Sigmoid colon (tissue), 3 donors: ENCODE measurements around the gene BBC3.
"Not testable (repeated sequence)": the region's sequence is repeated elsewhere in the genome, so short reads cannot be mapped to it uniquely, and the experiment has no call there.

Experiments
- POLR2A ChIP-seq, 2 donors: fragments of 450-650 bp; IDR thresholded peaks; one replicate each; pipeline ENCODE4 v1.6.1; 2016; ENCODE audit warnings: antibody characterized with exemption in 2 of 2, mild to moderate bottlenecking in 2 of 2, moderate library complexity in 2 of 2
- TF ChIP-seq, protein P1 (sequence below), 4 experiments: fragments of 450-650 bp in 3 of 4; fragments of 200-600 bp in 1 of 4; IDR thresholded peaks; one replicate each; pipeline ENCODE4 v1.5.1; 2016 to 2019; ENCODE audit warnings: antibody characterized with exemption in 4 of 4, mild to moderate bottlenecking in 3 of 4, moderate library complexity in 2 of 4

DNA sequence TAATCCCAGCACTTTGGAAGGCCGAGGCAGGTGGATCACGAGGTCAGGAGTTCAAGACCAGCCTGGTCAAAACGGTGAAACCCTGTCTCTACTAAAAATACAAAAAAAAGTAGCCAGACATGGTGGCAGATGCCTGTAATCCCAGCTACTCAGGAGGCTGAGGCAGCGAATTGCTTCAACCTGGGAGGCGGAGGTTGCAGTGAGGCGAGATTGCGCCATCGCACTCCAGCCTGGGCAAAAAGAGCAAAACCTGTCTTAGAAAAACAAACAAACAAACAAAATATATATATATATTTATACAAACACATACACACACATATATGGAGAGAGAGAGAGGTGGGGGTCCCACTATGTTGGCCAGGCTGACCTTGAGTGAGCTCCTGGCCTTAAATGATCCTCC lies 22.0 kb upstream of the BBC3 start:
- TF ChIP-seq POLR2A (IDR thresholded peaks at IDR 0.05): not testable (repeated sequence)
- TF ChIP-seq, protein P1, sequence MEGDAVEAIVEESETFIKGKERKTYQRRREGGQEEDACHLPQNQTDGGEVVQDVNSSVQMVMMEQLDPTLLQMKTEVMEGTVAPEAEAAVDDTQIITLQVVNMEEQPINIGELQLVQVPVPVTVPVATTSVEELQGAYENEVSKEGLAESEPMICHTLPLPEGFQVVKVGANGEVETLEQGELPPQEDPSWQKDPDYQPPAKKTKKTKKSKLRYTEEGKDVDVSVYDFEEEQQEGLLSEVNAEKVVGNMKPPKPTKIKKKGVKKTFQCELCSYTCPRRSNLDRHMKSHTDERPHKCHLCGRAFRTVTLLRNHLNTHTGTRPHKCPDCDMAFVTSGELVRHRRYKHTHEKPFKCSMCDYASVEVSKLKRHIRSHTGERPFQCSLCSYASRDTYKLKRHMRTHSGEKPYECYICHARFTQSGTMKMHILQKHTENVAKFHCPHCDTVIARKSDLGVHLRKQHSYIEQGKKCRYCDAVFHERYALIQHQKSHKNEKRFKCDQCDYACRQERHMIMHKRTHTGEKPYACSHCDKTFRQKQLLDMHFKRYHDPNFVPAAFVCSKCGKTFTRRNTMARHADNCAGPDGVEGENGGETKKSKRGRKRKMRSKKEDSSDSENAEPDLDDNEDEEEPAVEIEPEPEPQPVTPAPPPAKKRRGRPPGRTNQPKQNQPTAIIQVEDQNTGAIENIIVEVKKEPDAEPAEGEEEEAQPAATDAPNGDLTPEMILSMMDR (IDR thresholded peaks at IDR 0.05): not testable (repeated sequence)
